ENCODE measurements around the gene MTPN.

GRCh38 chr7:135995748-135996147 is 18.6 kb upstream of the MTPN start:
- TF ChIP-seq CTCF (IDR thresholded peaks at IDR 0.05; ENCODE audit: insufficient read depth, low read depth, low read length): no peak
- no peak for TF ChIP-seq EZH2 (IDR thresholded peaks at IDR 0.05; ENCODE audit: insufficient read depth, low read length)
